Measurements from ENCODE around the gene HMOX2. TPM values are rescaled to one million over a fixed set of nuclear protein-coding genes. Genes with fewer than 3 reads are reported as not detected.

The HMOX2 gene
- total and polyA plus RNA-seq, 2 of the 13 experiments (the other 11 are each of a cell fraction or from before 2014, with no cell fraction given) = 60.3 to 70.4 TPM

DNA sequence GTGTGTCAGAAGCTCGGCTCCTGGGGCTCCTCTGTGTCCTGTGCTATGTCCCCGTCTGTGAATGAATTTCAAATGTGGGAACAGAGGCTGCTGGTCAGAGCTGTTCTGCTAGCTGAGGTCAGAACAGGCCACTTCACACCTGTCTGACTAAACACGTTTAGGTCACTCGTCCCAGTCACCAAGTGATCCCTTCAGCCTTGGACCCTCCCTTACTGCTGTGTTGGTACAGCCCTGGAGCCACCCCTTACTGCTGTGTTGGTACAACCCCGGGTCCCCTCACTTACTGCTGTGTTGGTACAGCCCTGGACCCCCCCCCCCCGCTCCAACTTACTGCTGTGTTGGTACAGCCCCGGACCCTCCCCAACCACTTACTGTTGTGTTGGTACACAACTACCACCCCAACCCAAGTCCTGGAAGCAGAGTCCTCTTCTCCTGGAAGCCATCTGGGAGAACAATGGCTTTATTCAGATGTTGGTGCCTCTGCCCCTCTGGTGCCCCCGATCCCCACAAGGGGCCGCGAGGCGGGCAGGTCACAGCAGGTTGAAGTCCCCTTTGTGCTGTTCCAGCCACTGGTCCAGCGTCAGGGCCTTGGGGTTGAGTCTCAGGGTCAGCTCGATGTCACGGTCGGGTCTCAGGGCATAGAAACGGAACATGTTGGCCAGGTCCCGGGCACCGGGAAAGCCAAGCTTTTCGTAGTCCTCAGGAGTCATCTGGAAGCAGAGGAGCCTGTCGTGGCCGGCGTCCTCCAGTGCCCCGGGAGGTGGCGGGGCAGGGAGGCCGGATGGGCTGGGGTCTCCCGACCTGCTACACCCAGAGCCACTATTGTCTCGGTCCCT, 14.7 kb upstream of the HMOX2 start (continued):
- TF ChIP-seq KIAA2018 (CRISPR knock-in tag; IDR thresholded peaks at IDR 0.05; ENCODE audit: borderline replicate concordance) = no peak
- no peak for TF ChIP-seq CHD2 (IDR thresholded peaks at IDR 0.05; ENCODE audit: low read depth, low read length)
- TF ChIP-seq ZNF550 (CRISPR knock-in tag; IDR thresholded peaks at IDR 0.05; ENCODE audit: borderline replicate concordance) = no peak
- peak; percentile 86 for TF ChIP-seq ZFP91 (CRISPR knock-in tag; IDR thresholded peaks at IDR 0.05; ENCODE audit: borderline replicate concordance)
- no peak; the same call in 1 of the 2 replicates for TF ChIP-seq ZNF644 (CRISPR knock-in tag; IDR thresholded peaks at IDR 0.05; ENCODE audit: low read depth)
- no peak for TF ChIP-seq SIN3B (IDR thresholded peaks at IDR 0.05; ENCODE audit: low read length)
- TF ChIP-seq ZNF260 (CRISPR knock-in tag; IDR thresholded peaks at IDR 0.05; ENCODE audit: borderline replicate concordance, low read depth) = no peak
- no peak for TF ChIP-seq ZIK1 (CRISPR knock-in tag; IDR thresholded peaks at IDR 0.05; ENCODE audit: borderline replicate concordance, low read depth)
- TF ChIP-seq ZNF468 (CRISPR knock-in tag; IDR thresholded peaks at IDR 0.05) = no peak
- 0 out of 2 replicates have a peak, but pooled peaks have one; percentile 73 for TF ChIP-seq ZBTB8A (CRISPR knock-in tag; IDR thresholded peaks at IDR 0.05; ENCODE audit: borderline replicate concordance, low read depth)
- TF ChIP-seq, protein P1, sequence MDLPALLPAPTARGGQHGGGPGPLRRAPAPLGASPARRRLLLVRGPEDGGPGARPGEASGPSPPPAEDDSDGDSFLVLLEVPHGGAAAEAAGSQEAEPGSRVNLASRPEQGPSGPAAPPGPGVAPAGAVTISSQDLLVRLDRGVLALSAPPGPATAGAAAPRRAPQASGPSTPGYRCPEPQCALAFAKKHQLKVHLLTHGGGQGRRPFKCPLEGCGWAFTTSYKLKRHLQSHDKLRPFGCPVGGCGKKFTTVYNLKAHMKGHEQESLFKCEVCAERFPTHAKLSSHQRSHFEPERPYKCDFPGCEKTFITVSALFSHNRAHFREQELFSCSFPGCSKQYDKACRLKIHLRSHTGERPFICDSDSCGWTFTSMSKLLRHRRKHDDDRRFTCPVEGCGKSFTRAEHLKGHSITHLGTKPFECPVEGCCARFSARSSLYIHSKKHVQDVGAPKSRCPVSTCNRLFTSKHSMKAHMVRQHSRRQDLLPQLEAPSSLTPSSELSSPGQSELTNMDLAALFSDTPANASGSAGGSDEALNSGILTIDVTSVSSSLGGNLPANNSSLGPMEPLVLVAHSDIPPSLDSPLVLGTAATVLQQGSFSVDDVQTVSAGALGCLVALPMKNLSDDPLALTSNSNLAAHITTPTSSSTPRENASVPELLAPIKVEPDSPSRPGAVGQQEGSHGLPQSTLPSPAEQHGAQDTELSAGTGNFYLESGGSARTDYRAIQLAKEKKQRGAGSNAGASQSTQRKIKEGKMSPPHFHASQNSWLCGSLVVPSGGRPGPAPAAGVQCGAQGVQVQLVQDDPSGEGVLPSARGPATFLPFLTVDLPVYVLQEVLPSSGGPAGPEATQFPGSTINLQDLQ (CRISPR knock-in tag; IDR thresholded peaks at IDR 0.05) = no peak
- no peak for TF ChIP-seq ZNF672 (CRISPR knock-in tag; IDR thresholded peaks at IDR 0.05)
- peak; percentile 91 for TF ChIP-seq GATAD2A (CRISPR knock-in tag; IDR thresholded peaks at IDR 0.05)
- no peak for TF ChIP-seq HMGA1 (CRISPR knock-in tag; conservative IDR thresholded peaks at IDR 0.05)
- no peak for TF ChIP-seq ZNF207 (IDR thresholded peaks at IDR 0.05; ENCODE audit: borderline replicate concordance)
